ENCODE data around the gene SPSB1.

SPSB1 gene

DNA sequence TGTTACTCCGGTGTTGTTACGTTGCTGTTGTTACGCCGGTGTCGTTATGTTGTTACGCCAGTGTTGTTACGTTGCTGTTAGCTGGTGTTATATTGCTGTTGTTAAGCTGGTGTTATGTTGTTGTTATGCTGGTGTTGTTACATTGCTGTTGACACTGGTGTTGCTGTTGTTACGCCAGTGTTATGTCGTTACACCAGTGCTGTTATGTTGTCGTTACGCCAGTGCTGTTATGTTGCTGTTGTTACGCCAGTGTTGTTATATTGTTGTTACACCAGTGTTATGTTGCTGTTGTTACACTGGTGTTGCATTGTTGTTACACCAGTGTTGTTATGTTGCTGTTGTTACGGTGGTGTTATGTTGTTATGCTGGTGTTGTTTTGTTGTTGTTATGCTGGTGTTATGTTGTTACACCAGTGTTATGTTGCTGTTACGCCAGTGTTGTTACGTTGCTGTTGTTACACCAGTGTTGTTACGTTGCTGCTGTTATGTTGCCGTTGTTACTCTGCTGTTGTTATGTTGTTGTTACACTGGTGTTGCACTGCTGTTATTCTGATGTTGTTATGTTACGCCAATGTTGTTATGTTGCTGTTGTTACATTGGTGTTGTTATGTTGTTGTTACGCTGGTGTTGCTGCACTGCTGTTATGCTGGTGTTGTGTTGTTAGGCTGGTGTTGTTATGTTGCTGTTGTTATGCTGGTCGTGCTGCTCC lies 32.5 kb upstream of the SPSB1 start:
- no peak for DNase-seq (ENCODE audit: low read depth in 2 of 2)

DNA sequence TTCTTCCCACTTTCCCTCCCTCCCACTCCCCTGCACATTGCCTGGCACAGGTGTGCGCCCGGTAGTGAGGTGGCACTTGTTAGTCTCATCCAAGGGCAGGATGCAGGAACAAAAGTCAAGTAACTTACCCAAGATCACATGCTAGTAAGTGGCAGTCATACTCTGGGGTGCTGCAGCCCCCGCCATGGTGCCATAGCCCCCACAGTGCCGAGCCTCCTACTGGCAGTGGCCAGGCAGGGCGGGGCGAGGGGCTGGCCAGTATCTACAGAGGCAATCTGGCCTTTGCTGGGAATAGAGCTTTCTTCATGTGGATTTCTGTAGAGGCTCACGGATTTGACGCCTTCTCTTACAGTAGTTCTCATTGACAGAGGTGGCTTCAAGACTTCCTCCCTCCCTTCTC lies 31.2 kb upstream of the SPSB1 start:
- no peak for DNase-seq (ENCODE audit: low read depth in 2 of 2)

DNA sequence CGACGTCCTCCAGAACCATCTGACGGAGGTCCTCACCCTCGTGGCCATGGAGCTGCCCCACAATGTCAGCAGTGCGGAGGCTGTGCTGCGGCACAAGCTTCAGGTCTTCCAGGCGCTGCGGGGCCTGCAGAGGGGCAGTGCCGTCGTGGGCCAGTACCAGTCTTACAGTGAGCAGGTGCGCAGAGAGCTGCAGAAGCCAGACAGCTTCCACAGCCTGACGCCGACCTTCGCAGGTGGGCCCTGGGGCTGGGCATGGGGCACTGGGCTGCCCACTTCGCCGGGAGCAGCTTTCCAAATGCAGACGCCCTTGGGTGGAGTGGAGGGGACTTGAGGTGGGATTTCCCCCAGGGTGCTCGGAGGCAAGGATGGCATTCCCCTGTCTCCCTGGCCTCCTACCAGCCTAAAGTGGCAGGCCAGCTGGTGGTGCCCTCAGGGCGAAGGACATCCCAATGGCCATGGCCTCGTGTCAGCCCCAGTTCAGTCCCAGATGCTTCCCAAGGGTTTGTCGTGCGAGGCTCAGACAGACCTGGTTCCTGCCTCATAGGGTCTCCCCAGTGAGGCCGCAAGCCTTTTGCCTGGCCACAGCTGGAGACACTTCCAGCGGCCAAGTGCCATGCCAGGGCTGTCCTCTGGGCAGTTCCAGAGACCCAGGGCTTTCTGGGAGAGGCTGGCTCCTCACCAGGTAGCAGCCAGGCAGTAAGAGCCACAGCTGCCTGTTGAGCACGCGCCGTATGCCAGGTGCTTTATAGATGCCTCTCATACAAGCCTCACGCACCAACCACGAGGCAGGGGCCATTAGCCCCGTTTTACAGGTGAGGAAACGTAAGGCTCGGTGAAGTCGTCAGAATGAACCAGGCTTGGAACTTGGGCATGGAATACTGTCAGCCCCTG lies 30.4 kb upstream of the SPSB1 start:
- no peak for DNase-seq (ENCODE audit: low read depth in 2 of 2)

DNA sequence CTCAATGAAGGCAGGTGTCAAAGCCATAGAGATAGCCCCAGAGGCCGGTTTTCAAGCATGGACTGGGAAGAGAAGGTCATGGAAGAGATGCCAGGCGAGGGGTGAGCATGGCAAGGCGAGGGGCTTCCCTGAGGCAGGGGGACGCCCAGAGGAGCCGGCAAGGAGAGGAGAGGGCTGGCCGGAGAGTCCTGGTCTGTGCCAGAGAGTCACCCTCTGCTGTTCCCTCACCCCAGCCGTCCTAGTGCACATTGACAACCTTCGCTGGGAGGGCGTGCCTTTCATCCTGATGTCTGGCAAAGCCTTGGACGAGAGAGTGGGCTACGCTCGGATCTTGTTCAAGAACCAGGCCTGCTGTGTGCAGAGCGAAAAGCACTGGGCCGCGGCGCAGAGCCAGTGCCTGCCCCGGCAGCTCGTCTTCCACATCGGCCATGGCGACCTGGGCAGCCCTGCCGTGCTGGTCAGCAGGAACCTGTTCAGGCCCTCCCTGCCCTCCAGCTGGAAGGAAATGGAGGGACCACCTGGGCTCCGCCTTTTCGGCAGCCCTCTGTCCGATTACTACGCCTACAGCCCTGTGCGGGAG lies 29.3 kb upstream of the SPSB1 start:
- no peak for DNase-seq (ENCODE audit: low read depth in 2 of 2)

DNA sequence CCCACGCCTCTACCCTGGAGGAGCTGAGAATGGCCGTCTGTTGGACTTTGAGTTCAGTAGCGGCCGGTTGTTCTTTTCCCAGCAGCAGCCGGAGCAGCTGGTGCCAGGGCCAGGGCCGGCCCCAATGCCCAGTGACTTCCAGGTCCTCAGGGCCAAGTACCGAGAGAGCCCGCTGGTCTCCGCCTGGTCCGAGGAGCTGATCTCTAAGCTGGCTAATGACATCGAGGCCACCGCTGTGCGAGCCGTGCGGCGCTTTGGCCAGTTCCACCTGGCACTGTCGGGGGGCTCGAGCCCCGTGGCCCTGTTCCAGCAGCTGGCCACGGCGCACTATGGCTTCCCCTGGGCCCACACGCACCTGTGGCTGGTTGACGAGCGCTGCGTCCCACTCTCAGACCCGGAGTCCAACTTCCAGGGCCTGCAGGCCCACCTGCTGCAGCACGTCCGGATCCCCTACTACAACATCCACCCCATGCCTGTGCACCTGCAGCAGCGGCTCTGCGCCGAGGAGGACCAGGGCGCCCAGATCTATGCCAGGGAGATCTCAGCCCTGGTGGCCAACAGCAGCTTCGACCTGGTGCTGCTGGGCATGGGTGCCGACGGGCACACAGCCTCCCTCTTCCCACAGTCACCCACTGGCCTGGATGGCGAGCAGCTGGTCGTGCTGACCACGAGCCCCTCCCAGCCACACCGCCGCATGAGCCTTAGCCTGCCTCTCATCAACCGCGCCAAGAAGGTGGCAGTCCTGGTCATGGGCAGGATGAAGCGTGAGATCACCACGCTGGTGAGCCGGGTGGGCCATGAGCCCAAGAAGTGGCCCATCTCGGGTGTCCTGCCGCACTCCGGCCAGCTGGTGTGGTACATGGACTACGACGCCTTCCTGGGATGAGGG lies 28.5 kb upstream of the SPSB1 start:
- DNase-seq (ENCODE audit: low read depth in 2 of 2) = no peak

DNA sequence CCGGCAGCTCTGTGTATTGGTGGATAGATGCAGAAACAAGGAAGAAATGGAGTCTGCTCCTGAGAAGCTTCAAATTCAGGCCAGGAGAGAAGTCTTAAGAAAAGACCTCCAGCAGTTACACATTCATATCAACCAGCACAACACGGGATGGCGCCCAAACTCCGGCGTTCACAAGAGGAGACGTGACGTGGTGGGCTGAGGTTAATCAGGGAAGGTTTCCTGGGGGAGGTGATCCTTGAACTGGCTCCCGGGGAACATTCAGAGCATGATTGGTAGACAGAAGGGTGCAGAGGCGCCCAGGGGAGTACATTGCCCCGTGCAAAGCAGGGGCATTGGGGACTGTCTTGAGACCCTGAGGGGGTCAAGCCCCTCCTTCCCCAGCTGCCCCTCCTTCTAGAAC lies 27.7 kb upstream of the SPSB1 start:
- no peak for DNase-seq (ENCODE audit: low read depth in 2 of 2)

DNA sequence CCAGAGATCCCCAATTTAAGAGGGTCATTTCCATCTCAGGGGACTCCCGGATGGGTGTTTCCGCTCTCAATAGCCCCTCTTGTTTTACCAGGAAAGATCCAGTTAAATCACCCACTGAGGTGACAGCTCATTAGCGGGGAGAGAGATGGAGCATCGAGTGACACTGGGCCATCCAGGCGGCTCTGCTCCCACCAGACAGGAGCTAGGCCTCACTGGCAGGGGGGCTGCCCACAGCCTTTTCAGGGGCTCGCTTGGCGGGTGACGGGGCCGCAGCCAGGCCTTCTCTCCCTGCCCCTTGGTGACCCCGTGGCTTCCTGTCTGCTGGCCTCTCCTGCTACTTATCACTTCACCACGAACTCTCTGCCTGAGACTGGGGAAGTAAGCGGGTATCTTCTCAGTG lies 26.7 kb upstream of the SPSB1 start:
- no peak for DNase-seq (ENCODE audit: low read depth in 2 of 2)

DNA sequence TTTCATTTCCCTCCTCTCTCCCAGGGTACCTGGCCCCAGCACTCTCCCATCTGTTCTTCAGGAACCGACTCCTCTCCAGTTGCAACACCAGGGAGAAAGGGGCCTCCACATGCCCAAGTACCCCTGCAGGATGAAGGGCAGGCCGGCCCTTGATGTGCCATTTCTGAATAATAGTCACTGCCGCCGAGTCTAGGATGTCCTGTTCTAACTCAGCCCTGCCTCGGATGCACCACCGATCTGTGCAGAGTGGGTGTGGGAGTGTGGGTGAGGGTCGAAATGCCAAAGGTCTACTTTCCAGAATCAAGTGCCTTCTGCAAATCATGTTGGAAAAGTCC lies 25.4 kb upstream of the SPSB1 start:
- no peak for DNase-seq (ENCODE audit: low read depth in 2 of 2)

DNA sequence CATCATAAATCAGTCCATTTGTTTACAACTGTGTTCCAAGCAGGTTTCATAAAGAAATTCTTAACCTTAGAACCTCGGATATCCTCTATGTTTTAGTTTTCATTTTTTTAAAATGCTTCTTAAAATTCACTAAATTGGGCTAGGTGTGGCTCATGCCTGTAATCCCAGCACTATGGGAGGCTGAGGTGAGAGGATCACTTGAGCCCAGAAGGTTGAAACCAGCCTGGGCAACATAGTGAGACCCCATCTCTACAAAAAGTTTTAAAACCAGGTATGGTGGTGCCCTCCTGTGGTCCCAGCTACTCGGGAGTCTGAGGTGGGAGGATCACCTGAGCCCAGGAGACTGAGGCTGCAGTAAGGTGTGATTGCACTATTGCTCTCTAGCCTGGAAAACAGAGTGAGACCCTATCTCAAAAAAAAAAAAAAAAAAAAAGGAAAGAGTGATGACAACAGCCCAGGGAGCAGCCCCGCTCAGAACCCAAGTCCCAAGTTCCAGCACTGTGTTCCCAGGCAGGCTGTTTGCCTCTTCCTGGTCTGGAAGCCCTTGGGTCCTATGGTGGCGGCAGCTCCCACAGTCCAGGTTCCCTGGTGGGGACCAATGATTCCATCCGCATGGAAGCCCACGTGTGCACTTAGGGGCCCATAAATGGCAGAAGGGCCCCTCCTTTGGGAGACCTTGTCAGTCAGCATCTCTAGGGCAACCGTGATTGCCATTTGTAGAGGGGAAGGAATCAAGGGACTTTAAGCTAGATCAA lies 24.7 kb upstream of the SPSB1 start:
- DNase-seq (ENCODE audit: low read depth in 2 of 2) = no peak

DNA sequence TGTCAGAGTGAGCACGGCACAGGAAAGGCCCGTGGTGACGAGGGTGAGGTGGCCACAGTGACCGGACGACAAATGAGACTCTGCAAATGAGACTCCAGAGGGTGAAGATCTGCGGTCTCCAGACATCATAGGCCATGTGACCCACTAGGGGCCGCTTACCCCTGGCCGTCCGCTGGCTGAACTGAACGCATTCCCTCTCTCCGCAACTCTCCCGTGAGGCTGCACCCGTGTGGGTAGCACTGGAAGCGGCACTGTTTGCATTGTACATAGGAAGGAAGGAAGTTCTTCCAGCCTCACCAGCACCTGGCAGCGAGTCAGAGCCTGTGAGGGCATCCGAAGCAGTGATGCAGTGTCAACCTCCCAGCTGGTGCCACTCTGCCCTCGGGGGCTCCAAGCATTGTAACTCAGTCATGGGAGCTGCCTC lies 23.6 kb upstream of the SPSB1 start:
- no peak for DNase-seq (ENCODE audit: low read depth in 2 of 2)

DNA sequence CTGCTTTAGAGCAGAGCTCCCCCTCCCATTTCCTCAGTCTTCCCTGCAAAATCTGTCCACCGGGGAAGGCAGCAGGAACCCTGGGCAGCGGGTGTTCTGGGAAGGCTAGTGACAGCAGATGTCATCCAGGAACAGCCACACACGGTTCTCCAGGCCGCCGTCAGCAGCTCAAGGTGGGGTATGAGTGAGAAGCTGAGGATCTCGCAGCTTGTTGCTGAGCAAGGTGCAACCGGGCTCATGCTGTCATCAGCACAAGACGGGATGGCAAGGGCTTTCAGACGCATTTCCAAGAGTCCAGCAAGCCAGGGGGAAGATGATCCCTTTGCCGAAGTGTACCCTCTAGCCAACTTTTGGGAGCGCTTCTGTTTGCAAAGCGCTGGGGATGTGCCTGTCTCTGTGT lies 23.0 kb upstream of the SPSB1 start:
- no peak for DNase-seq (ENCODE audit: low read depth in 2 of 2)

DNA sequence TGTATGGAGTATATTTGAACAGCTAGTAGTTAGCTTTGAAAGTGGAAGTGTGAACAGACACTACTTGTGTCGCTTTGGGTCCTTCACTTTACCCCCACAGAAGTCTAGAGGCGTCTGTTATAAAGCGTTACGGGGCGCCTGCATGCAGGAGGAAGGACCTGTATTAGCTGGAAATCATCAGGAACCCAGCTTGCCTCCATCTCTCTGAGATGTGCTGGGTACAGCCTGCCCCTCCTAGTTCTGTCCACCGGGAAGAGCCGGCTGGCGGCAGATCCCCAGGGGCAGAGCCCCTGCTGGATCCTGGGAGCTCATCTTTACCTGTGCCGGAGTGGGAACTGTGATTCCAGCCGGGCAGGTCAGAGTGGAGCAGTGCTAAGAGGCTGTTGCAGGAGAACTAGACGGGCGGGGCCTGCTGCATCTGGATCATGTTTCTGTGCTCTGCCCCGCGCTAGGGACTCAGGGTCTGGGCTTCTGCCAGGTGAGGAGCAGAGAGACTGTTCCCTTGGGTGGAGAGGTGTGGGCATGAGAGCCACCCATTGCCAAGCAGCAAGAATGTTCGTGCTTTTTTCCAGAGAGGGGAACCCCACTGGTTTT lies 22.3 kb upstream of the SPSB1 start:
- no peak for DNase-seq (ENCODE audit: low read depth in 2 of 2)

DNA sequence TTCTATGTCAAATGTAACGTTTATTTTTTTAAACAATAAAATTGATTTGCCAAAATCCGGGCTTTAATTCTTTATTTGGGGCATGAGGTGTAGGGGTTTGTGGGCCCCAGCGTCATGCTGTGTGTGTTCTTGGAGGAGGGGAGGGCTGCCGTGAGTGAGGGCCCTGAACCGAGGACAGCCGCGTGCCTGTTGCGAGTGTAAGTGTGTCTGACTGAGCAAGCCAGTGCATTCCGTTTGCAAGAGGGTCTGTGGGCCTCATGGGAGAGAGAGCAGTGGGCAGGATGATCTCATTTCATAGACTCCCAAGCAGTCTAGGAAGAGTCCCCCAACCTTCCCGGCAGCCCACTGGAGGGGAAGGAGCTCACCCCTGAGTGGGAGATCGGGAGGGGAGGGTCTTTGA lies 21.4 kb upstream of the SPSB1 start:
- DNase-seq (ENCODE audit: low read depth in 2 of 2) = no peak

DNA sequence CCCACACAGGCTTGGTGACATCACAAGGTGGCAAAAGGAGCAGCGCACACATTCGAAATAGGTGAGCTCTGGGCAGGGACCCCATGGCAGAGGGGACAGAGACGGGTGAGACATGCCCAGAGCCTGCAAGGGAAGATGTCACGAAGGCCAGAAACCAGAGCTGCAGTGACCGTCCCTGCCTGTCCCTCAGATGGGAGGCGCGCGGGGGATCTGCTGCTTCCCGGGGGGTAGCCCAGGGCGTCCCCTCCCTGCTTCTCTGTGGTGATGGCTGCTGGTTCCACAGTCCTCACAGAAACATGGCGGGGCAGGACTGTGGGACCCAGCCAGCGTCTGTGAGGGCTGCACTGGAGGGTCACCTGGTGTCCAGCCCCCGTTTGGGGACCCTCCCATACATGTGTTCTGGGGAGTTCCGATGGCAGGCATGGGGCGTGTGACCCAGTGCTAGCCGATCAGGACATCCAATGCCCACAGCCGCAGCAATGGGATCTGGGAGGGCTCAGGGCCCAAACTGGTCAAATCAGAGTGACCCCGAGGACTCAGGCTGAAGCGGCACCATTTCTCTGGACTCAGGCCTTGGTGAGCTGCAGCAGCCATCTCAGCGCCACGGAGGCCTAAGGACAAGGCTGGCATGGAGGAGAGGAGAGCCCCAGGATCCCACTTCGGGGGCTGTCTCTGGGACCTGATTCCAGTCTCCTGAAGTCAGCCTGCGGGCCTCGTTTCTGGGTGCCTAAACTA lies 20.7 kb upstream of the SPSB1 start:
- DNase-seq (ENCODE audit: low read depth in 2 of 2) = no peak

DNA sequence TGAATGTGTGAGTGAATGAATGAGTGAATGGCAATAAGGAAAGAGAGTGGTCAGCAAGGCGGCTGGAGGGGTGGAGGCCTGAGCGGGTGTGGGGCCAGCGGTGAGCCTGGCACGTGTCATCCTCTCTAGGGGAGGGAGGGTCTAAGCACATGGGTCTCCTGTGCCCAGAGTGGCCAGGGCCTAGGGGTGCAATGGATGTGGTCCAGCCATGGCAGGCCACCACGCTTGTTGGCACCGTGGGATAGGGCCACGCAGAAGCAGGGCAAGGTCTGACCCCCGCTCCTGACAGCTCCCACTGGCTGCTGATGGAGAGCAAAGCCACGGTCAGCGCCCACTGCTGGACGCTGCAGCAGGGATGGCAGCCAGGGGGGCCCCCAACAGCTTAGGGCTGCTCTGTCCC lies 19.5 kb upstream of the SPSB1 start:
- no peak for DNase-seq (ENCODE audit: low read depth in 2 of 2)

DNA sequence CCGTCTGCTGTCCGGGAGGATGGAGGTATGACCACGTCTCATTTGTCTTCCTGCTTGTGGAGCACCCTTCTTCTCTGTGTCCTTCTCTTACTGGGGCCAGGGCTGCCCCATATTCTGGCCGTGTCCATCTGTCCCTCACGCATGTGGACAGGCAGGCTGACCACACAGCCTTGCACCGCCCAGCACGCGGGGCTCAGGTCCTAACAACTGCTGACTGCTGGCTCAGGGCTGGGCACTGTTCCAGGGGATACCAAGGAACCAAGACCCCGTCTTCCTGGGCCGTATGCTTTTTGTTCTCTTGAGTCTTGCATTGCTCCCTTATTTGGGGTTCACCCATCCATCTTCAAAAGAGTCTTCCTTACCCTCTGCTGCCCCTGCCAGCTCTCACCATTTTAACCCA lies 17.5 kb upstream of the SPSB1 start:
- no peak for DNase-seq (ENCODE audit: low read depth in 2 of 2)

DNA sequence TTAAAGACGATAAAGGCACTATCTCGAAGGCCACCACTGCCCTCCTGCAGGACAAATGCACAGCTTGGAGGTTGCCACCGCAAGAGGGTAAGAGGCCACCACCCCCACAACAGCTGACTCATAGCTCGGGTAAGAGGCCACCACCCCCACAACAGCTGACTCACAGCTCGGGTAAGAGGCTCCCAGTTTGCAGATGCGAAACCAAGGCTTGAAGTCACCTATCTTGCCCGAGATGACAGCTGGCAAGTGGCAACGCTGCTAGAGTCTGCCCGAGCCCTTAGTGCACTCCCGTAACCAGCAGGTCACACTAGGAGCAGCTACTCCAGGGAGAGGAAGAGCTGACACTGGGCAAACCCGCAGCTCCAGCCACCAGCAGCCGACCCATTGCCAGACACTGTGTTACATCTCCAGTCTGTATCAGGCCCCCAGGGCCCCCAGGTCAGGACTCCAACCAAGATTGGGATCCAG lies 17.1 kb upstream of the SPSB1 start:
- peak; percentile 74 to 81 for DNase-seq (ENCODE audit: low read depth in 2 of 2)

DNA sequence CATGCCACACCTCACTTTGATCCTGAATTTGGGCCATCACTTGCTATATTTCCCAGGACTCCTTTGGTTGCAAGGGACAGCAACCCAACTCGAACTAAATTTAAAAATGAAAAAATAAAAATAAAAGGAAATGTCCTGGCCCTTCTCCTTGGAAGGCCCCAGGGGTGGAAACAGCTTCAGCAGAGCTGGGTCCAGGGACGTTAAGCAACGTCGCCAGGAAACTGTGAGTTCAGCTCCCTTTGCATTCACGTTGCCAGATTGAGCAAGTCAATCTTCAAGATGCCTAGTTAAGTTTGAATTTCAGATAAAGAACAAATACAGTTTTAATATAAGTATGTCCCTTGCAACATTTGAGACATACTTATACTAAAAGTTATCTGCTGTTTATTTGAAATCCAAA lies 14.6 kb upstream of the SPSB1 start:
- no peak for DNase-seq (ENCODE audit: low read depth in 2 of 2)

DNA sequence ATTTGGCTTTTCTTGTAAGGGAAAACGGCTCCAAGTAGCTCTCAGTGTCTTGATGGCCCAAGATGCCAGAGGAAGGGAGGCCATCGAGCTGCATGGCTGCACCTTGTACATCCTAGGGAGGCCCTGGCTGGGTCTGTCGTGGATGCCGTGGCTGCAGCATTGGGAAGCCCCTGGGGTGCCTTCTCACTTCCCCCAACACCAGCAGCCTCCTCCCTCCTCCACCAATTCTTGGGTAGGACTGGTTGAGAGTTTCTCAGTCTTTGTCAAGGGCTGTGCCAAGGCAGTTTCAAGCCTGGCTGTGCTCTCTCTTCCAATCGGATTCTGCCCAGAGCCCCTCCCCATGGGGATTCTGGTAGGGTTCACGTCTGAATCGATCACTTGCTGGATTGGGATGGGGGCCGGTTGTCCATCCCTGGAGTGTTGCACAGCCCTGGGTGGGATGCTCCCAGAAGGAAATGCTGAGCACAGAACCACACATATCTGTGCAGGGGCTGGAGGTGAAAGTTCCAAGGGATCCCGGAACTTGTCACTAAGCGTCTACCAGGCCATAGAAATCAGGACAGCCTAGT lies 14.0 kb upstream of the SPSB1 start:
- DNase-seq (ENCODE audit: low read depth in 2 of 2) = no peak
